Fibroblast of pulmonary artery (primary cell): ENCODE results near the gene OR7G2.

Source experiments
- DNase-seq: peaks from one replicate; pipeline ENCODE4 v3.0.0-alpha.2; 2010; ENCODE audit warnings: low read depth
- H3K4me3 ChIP-seq: replicated peaks from 2 replicates; pipeline ENCODE4 v1.5.1; 2011; ENCODE audit warnings: low read depth, mild to moderate bottlenecking, control low read depth, low read length, moderate library complexity
- CTCF ChIP-seq: IDR thresholded peaks from 2 replicates; pipeline ENCODE4 v1.5.1; 2011; ENCODE audit warnings: mild to moderate bottlenecking, control low read depth, low read length, inconsistent platforms; ENCODE audit errors: missing control alignments

OR7G2 gene

GRCh38 chr19:9128171-9128570 is 20.9 kb upstream of the OR7G2 start:
- peak; percentile 88 for DNase-seq
- no peak for TF ChIP-seq CTCF
- no peak overlapping the region for H3K4me3 ChIP-seq

- H3K4me3 ChIP-seq, result no peak within 1 kb of the TSS
- DNase-seq, result no peak
- TF ChIP-seq CTCF, result no peak
Measured at GRCh38 chr19:9126900-9127405, 19.7 kb upstream of the OR7G2 start, which contains the start of gene OR7G3. OR7G3 (minus strand) TSS chr19:9126950; CDS start chr19:9126950, 0 bp downstream.

GRCh38 chr19:9116547-9116946 is 9.3 kb upstream of the OR7G2 start:
- H3K4me3 ChIP-seq, result no peak overlapping the region
- DNase-seq, result no peak
- TF ChIP-seq CTCF, result no peak

- no peak for DNase-seq
- TF ChIP-seq CTCF, result no peak
- H3K4me3 ChIP-seq, result no peak within 1 kb of the TSS
Measured at GRCh38 chr19:9115307-9115813, 8.1 kb upstream of the OR7G2 start, which contains the start of gene OR7G1. OR7G1 (minus strand) TSS chr19:9115763; CDS start chr19:9115763, 0 bp downstream.

GRCh38 chr19:9109959-9110358 is 2.7 kb upstream of the OR7G2 start:
- no peak for DNase-seq
- no peak for TF ChIP-seq CTCF
- no peak overlapping the region for H3K4me3 ChIP-seq

GRCh38 chr19:9086761-9087160 is 20.5 kb downstream of the OR7G2 start, which contains the start of gene OR1M1:
OR1M1 (plus strand) TSS chr19:9087061; CDS start chr19:9093245, 6,184 bp downstream.
- no peak for DNase-seq
- no peak for TF ChIP-seq CTCF
- H3K4me3 ChIP-seq, result no peak within 1 kb of the TSS

- no peak overlapping the region for H3K4me3 ChIP-seq
- no peak for TF ChIP-seq CTCF
Measured at GRCh38 chr19:9078651-9079050, 28.6 kb downstream of the OR7G2 start.

More at GRCh38 chr19:9078651-9079050, 28.6 kb downstream of the OR7G2 start:
- no peak for DNase-seq
